Measurements from ENCODE around the gene TAF11.

DNA sequence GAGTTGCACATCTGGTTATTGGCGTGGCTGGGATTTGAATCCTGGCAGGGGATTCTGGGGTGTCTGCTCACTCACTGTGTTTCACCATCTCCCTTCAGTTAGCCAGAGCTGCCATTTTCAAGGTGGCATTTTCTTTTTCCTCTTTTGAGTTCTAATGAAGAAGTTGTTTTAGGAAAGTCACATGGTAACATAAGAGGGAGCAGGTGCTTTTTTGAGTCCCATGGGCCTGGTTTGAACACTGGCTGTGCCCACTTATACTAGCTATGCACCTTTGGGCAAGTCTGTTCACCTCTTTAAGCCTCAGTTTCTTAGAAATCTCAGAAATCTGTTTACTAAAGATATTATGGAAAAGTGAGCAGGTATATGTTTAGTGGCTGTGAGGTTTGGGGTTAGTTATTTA, 40.9 kb upstream of the TAF11 start:
- TF ChIP-seq, protein P1, sequence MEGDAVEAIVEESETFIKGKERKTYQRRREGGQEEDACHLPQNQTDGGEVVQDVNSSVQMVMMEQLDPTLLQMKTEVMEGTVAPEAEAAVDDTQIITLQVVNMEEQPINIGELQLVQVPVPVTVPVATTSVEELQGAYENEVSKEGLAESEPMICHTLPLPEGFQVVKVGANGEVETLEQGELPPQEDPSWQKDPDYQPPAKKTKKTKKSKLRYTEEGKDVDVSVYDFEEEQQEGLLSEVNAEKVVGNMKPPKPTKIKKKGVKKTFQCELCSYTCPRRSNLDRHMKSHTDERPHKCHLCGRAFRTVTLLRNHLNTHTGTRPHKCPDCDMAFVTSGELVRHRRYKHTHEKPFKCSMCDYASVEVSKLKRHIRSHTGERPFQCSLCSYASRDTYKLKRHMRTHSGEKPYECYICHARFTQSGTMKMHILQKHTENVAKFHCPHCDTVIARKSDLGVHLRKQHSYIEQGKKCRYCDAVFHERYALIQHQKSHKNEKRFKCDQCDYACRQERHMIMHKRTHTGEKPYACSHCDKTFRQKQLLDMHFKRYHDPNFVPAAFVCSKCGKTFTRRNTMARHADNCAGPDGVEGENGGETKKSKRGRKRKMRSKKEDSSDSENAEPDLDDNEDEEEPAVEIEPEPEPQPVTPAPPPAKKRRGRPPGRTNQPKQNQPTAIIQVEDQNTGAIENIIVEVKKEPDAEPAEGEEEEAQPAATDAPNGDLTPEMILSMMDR (IDR thresholded peaks at IDR 0.05; ENCODE audit: low read depth, low read length, missing input control) = no peak
- TF ChIP-seq, protein P2, sequence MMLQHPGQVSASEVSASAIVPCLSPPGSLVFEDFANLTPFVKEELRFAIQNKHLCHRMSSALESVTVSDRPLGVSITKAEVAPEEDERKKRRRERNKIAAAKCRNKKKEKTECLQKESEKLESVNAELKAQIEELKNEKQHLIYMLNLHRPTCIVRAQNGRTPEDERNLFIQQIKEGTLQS (IDR thresholded peaks at IDR 0.05) = no peak
- TF ChIP-seq GABPA (IDR thresholded peaks at IDR 0.05 in 1 of 2, conservative IDR thresholded peaks at IDR 0.05 in 1 of 2) = no peak
- TF ChIP-seq, protein P3, sequence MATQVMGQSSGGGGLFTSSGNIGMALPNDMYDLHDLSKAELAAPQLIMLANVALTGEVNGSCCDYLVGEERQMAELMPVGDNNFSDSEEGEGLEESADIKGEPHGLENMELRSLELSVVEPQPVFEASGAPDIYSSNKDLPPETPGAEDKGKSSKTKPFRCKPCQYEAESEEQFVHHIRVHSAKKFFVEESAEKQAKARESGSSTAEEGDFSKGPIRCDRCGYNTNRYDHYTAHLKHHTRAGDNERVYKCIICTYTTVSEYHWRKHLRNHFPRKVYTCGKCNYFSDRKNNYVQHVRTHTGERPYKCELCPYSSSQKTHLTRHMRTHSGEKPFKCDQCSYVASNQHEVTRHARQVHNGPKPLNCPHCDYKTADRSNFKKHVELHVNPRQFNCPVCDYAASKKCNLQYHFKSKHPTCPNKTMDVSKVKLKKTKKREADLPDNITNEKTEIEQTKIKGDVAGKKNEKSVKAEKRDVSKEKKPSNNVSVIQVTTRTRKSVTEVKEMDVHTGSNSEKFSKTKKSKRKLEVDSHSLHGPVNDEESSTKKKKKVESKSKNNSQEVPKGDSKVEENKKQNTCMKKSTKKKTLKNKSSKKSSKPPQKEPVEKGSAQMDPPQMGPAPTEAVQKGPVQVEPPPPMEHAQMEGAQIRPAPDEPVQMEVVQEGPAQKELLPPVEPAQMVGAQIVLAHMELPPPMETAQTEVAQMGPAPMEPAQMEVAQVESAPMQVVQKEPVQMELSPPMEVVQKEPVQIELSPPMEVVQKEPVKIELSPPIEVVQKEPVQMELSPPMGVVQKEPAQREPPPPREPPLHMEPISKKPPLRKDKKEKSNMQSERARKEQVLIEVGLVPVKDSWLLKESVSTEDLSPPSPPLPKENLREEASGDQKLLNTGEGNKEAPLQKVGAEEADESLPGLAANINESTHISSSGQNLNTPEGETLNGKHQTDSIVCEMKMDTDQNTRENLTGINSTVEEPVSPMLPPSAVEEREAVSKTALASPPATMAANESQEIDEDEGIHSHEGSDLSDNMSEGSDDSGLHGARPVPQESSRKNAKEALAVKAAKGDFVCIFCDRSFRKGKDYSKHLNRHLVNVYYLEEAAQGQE (IDR thresholded peaks at IDR 0.05) = no peak

Measured in liver (tissue), 3 donors.